RPMI8226 (cell line): Measurements from ENCODE around the gene VPS18.

Source experiments
- DNase-seq: peaks from one replicate; pipeline ENCODE4 v3.0.0-alpha.2; 2015

The VPS18 gene

DNA sequence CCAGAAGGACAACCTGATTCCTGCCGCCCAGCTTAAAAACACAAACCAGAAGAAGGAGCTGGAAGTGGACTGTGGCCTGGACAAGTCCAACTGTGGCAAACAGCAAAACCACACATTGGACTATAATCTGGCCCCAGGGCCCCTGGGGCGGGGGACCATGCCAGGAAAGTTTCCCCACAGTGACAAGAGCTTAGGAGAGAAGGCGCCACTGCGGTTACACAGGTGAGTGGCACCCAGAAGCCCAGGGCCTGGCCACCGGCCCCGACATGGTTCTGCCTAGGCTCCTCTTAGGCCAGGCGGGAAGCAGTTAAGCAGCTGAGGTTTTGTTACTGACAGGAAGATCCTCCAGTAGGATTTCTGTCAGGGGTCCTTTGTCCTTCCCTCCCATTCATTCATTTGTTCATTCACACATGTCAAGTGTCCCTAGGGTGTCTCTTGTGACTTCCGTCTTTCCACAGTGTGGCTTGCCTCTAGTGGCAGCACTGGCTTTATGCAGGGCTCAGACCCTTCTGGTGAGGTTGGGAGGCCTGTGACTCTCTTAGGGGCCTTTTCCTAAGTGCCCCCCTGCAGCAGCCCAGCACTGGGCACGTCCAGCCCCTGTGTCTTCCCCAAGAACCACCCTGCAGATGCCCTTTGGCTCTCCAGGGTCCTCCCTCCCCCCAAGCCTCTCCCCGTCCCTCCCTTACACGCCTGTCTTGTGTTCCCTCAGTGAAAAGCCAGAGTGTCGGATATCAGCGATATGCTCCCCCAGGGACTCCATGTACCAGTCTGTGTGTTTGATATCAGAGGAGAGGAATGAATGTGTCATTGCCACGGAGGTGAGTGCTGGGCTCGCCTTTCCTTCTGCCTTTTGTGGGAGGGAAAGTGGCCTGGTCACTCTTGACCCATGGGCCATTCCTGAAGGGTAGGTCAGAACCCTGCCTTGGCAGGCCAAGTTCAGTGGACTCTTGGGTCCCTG, 42.7 kb downstream of the VPS18 start:
- DNase-seq = no peak

GRCh38 chr15:40937762-40938535, 43.7 kb downstream of the VPS18 start:
- peak; percentile 59 for DNase-seq

DNA sequence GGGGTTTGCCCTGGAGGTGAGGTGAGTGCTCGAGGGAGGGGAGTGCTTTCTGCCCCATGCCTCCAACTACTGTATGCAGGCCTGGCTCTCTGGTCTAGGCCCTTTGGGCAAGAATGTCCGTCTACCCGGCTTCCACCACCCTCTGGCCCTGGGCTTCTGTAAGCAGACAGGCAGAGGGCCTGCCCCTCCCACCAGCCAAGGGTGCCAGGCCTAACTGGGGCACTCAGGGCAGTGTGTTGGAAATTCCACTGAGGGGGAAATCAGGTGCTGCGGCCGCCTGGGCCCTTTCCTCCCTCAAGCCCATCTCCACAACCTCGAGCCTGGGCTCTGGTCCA, 44.3 kb downstream of the VPS18 start:
- DNase-seq = no peak

DNA sequence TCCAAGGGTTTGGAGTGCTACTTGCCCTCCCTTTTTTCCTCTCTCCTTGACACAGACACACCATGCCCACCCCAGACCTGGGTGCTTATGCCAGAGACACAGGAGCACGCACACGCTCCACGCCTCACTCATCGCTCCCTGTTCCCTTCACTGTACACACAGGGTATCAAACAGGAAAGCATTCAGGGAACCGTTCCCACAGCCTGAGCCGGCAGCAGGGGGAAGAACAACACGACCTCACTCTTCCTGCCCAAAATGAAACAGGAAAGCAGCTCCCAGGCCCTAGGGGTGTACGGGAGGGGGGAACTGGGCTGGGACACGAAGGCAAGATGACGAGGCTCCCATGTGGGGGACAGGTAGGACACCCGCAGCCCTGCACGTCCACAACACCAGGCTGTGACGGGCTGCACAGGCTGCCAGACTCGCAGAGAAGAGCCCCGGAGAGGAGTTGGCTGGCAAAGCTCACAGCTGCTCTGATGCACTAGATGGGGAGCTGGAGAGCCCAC, 46.1 kb downstream of the VPS18 start:
- DNase-seq = no peak

- DNase-seq = no peak
Observed at GRCh38 chr15:40941068-40941527, 46.8 kb downstream of the VPS18 start.

DNA sequence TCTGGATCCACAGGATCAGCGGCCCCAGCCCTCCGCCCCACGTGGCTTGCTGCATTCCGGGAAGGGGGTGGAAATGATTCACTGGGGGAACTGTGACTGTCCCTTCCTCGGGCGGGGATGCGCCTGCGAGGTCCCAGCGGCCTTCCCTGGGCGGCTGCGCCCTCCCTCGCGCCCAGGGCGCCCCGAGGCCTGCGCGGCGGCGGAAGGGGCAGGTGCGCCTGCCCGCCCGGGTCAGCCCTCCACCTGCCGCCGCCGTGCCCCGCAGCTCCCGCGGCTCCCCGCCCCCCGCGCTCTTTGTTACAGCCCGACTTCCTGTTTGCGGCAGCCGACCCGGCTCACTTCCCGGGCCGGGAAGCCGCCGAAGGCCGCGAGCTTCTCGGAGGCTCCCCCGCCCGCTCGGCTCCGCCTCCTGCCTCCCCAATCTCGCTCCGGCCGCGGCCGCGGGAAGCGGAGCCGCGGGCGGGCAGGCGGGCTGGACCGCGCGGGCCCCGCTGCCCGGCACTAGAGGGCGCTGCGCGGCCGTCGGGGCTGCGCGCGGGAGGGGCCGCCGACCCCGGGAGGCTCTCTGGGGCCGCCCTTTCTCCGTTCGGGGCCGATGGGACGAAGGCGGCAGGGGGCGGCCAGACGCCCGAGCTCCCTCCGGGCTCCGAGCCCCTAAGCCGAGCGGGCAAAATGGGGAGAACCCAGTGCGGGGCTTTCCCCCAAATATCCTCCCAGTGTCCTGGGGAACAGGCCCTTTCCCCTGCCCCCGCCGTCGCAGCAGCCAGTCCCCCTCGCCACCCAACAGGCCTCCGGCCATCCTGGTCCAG, 47.5 kb downstream of the VPS18 start:
- DNase-seq = peak; percentile 81

DNA sequence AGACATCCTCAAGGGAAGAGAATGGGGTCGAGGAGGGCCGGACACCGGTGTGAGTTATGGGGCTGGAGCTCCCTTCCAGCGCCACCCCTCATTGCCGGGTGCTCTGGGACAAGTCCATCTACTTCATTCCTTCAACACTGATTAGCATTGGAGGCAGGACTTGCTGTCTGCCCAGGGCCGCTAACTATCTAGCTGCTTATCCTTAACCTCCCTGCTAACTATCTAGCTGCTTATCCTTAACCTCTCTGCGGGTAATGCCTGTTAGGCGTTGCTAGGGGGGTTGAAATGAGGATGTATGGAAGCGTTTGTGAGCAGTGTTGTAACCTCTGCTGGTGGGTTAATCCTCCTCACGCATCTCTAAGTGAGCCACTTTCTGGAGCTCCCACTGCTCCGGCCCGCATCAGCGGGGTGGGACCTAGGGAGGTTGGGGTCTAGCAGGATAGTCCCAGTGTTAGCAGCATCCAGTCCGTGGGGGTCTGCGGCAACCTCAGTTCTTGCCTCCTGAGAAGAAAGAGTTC, 48.1 kb downstream of the VPS18 start:
- DNase-seq = no peak

DNA sequence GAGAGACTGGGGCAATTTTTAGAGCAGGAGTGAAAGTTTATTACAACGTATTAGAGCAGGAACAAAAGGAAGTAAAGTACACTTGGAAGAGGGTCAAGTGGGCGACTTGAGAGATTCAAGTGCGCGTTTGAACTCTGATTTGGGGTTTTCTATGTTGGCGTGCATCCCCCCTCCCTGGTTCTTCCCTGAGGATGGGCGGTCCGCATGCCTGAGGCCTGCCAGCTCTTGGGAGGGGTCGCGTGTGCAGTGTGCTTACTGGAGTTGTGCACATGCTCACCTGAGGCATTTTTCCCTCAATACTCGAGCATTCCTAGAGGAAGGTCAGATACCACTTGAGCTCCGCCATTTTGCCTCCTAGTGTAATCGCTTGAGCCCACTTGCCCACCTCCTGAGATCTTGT, 48.6 kb downstream of the VPS18 start:
- DNase-seq = no peak

DNA sequence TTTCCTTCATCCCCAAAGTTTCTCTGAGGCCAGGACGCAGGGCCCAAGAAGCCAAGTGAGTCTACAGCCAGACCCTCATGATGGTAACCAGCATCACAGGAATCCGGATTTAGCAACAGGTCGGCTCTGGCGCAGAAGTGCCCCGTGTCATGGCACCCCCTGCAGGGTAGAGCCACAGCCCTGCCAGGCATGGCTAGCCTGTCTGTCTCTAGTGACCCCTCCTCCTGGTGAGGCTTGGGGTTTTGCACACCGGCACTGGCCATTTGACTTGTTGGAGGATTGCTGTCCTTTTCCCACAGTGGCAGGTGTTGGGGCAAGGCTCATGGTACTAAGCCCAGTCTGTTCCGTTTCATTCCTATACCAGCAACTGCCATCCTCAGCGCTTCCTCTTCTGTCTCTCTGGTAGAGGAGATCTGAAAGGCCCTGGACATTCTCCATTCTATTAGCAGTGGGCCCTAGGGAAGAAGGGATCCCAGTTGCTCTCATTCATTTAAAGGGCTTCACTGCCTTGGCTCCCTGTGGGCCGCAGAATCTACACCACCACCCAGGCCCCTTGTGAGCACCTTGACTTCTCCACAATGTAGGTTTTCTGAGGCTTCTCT, 49.6 kb downstream of the VPS18 start:
- no peak for DNase-seq

- no peak for DNase-seq
Observed at GRCh38 chr15:40944510-40945296, 50.5 kb downstream of the VPS18 start.

DNA sequence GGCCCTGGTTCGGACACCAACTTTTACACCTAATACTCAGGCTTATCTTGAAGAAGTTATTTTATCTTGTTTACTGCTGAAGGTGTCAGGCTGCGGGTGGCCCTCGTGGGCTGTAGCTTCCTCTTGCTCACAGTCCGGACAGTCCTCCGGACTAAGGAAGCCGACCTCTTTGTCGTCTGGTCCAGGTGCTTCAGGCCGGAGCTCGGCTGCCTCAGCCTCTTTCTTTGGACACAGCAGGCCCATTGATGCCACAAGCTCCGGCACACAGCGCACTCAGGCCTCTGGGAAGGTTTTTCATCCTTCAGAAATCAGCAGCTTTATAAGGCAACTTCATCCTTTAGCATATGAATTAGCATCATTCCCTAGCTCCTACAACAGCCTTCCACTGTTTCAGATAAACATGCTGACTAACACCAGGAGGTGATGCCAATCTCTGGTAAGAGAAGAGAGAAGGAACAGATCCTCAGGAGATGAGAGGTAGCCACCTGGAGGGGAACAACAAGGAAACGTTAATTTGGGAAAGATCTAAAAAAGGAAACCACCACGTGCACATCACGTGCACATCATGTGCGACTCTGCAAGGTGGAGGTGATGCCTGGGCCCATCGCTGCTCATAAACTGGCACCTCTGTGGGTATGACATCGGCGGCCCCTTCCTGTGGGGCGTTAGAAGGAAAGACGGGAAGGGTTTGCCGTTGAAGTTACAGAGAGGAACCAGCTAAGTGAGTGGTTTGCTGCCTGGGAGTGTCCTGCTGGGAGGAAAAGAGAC, 54.6 kb downstream of the VPS18 start:
- no peak for DNase-seq

GRCh38 chr15:40949756-40950207, 55.5 kb downstream of the VPS18 start:
- no peak for DNase-seq

DNA sequence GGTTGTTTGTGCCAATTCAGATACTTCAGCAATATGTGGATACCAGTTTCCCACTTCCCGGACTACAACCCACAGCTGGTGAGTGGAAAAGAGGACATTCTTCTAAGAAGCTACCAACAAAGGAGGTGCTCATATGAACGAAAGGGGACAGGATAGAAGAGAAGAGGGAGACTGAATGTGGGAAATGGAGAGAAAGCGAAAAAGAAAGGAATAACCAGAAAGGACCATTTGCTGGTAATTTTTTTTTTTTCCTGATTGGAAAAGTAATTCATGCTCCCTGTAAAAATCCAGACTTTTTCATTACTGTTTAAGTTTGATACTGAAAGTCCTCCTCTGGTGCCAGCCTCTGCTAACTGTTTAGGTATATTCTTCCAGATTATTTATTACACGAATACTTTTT, 57.5 kb downstream of the VPS18 start:
- DNase-seq = no peak

DNA sequence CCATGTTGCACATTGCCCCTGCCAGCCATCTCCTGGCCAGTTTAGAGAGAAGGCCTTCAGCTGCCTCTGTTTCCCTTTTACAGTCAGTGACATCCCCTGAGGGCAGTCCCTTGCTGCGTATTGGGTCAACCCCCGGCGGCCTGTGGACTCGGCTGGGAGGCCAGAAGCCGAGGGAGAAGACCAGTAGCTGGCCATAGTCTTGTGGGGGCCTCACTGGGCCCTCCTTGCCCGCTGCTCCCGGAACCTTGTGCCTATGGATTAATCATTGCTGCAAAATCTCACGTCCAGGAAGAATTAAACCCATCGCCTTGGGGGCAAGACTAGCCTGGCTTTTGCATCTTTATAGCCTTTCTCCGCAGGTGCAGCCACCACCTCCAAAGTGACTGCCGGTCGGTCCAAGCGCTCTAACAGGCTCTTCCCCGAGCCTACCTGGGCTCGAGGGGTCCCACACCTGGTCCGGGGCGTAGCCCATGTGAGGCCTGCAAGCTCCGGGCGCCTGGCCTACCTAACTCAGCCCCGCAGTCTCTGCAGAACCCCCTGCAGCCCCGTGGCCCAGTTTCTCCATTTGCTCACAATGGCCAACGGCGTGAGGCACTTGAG, 58.2 kb downstream of the VPS18 start:
- DNase-seq = no peak

DNA sequence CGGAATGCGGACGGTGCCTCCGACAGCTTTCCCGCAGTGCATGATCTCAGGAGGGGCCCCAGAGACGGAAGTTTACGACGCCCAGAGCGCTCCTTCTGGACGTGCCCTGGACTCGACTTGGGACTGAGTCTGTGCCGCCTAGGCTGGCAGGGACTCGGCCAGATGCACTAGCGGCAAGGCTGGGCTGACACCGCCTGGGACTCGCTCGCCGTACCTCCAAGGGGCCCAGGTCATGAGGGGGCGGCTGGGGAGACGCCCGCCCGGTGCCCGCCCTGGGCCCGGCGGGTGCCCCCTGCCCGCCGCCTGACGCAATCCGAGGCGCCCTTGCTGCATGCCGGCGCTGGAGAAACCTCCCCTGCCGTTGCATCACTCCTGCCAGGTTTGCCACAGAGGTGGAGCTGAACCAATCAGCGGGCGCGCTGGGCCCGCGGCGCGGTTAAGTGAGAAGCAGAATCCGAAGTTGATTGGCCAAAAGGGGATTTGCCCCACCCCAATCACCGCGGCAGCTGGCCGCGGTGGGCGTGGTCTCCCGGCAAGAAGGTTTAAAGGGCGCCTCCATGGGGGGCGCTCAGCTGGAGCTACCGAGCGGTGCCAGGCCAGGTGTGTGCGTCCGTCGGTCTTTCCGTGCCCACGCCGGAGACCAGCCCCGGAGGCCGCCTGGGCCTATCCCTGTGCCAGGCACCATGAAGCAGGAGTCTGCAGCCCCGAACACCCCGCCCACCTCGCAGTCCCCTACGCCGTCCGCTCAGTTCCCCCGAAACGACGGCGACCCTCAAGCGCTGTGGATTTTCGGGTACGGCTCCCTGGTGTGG, 58.9 kb downstream of the VPS18 start, which contains the start of gene CHAC1:
Gene CHAC1 (plus strand): TSS at position 571 of the 812 bp plus-strand sequence. CDS start 113 bp downstream, at position 684.
- DNase-seq = peak; percentile 91
